Stimulated activated CD8-positive, alpha-beta memory T cell treated with anti-CD3 and anti-CD28 coated beads, Interleukin-12 subunit alpha, Interleukin-12 subunit beta, amount 100 ng/mL, for 24 hours (primary cell): ENCODE data around the gene TMEM179.

ENCODE experiments used
- DNase-seq: peaks from one replicate; pipeline ENCODE4 v3.0.0-alpha.2; 2020; ENCODE audit errors: extremely low read depth

TMEM179 gene

GRCh38 chr14:104544362-104544961 is 60.1 kb downstream of the TMEM179 start:
- DNase-seq = no peak

DNA sequence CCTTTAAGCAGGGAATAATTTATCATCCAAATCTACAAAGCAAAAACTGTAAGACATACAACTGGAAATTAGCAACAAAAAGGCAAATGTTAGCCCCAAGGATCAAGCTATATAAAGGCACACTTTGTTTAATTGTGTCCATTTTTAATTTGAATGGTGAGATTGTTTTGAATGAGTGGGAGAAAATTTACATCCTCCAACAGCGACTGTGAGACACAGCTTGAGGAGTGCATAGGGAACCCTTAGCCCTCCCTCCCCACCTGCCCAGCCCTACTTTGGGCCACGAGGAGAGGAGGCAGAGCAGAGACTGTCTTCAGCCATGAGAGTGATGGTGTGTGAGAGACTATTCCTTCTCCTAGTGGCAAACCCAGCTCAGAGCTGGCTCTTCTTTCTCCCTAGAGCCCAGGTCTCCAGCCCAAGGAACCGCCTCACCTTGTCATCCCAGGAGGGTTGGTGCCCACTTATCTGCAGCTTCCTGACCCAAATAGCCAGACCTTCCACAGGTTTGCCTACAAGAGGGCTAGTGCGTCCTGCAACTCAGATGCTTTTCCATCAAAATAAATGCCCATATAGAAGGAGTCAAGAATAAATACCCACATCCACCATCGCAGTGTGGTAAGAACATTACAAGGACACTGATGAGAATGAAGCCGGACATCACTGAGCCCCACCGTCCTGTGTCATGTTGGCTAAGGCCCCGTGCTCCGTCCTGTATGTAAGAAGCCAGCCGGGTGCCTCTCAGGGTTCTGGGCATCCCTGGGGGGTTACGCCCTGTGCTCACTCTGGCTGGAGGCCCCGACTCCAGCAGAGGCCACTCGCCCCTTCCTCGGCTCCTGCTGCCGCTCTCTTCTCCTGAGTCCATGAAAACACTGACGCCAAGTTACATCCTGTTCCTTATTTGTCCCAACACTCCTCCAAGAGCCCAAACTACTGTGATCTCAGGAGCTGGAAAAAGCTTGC is 61.4 kb downstream of the TMEM179 start:
- no peak for DNase-seq

- DNase-seq = no peak
These were observed 62.6 kb downstream of the TMEM179 start for GRCh38 chr14:104541905-104542465.
